Panc1 (cell line): ENCODE results near the gene CACNA2D3. TPM values are rescaled to one million over a fixed set of nuclear protein-coding genes. Genes with fewer than 3 reads are reported as not detected.

Experiments
- ATAC-seq: fragments of 200-7000 bp; cut with Tn5 transposase; 2 replicates; pipeline ENCODE4 v1.9.1; 2020; ENCODE audit warnings: mild to moderate bottlenecking, moderate library complexity
- BruUV-seq: library from RNA; stranded (reverse); fragments of 400-500 nt; replicated peaks from 2 replicates; lab custom pipeline; 2021; lab: Mats Ljungman, UMichigan
- CTCF ChIA-PET: fragments of 300-600 bp; sonication (Branson Sonifier 250); formaldehyde crosslinking; loops from one replicate; lab custom pipeline; 2022; ENCODE audit warnings: antibody characterized with exemption; lab: Charles Lee
- POLR2A ChIA-PET: fragments of 300-600 bp; sonication (Branson Sonifier 250); formaldehyde crosslinking; loops from one replicate; lab custom pipeline; 2022; ENCODE audit warnings: antibody characterized with exemption; lab: Charles Lee
- DNase-seq: peaks from one replicate; pipeline ENCODE4 v3.0.0-alpha.2; 2010; ENCODE audit warnings: low read depth, low spot score
- H3K27ac ChIP-seq: 2 replicates; pipeline ENCODE4 v1.5.1; 2011; ENCODE audit warnings: mild to moderate bottlenecking, low read length, inconsistent platforms
- H3K27me3 ChIP-seq: fragments of 200-500 bp; sonication (Bioruptor generic); 2 replicates; pipeline ENCODE4 v1.6.0; 2014; ENCODE audit warnings: low read length, inconsistent platforms; ENCODE audit not compliant: control insufficient read depth, insufficient read depth
- H3K36me3 ChIP-seq: fragments of 200-500 bp; sonication (Bioruptor generic); 2 replicates; pipeline ENCODE4 v1.5.1; 2014; ENCODE audit warnings: inconsistent platforms, mild to moderate bottlenecking, low read length, moderate library complexity; ENCODE audit not compliant: control insufficient read depth, insufficient read depth
- H3K4me1 ChIP-seq: 2 replicates; pipeline ENCODE4 v1.5.1; 2011; ENCODE audit warnings: inconsistent platforms, mild to moderate bottlenecking, low read length, moderate library complexity; ENCODE audit not compliant: control insufficient read depth, insufficient read depth
- H3K4me3 ChIP-seq, 2 experiments: 2 replicates each; pipeline ENCODE4 v1.5.1; 2011 to 2012; ENCODE audit warnings: low read depth in 2 of 2, low read length in 2 of 2, mild to moderate bottlenecking in 2 of 2, inconsistent platforms in 1 of 2, moderate library complexity in 1 of 2
- H3K9me3 ChIP-seq: fragments of 200-500 bp; sonication (Bioruptor generic); 2 replicates; pipeline ENCODE4 v1.5.1; 2014; ENCODE audit warnings: low read depth, mild to moderate bottlenecking, inconsistent platforms, low read length, moderate library complexity; ENCODE audit not compliant: control insufficient read depth, insufficient read depth
- POLR2AphosphoS5 ChIP-seq: IDR thresholded peaks from 2 replicates; pipeline ENCODE4 v1.6.1; 2012; ENCODE audit warnings: mild to moderate bottlenecking, low read depth, low read length, moderate library complexity
- SIN3A ChIP-seq: IDR thresholded peaks from 2 replicates; pipeline ENCODE4 v1.6.1; 2012; ENCODE audit warnings: low read depth, mild to moderate bottlenecking, low read length, moderate library complexity, borderline replicate concordance; ENCODE audit not compliant: insufficient read depth
- TCF7L2 ChIP-seq: IDR thresholded peaks from 2 replicates; pipeline ENCODE4 v1.6.1; 2011; ENCODE audit warnings: mild to moderate bottlenecking, low read depth, low read length, inconsistent platforms
- in situ Hi-C: cut with HindIII; loops from 2 replicates; pipeline ENCODE4 v1.10.0; 2016; ENCODE audit warnings: low sequenced_read_pairs, low pct_unique_long_range_greater_than_20kb
- intact Hi-C: fragments of 100-400 bp; cut with micrococcal nuclease; formaldehyde crosslinking; loops from one replicate; pipeline ENCODE4 v1.10.0; 2022; ENCODE audit not compliant: unreplicated experiment
- total RNA-seq: library from RNA; stranded (reverse); gene quantifications from one replicate; pipeline ENCODE4 v1.2.1, GENCODE V29; 2021; ENCODE audit not compliant: unreplicated experiment
- TF ChIP-seq, protein P1 (sequence below), 2 experiments: IDR thresholded peaks; 2 replicates each; pipeline ENCODE4 v1.6.1; 2011 to 2012; ENCODE audit warnings: low read depth in 2 of 2, control low read depth in 1 of 2, low read length in 1 of 2, mild to moderate bottlenecking in 1 of 2, moderate library complexity in 1 of 2; ENCODE audit not compliant: insufficient read depth in 1 of 2
- TF ChIP-seq, protein P2 (sequence below): fragments of 450-650 bp; IDR thresholded peaks from 2 replicates; pipeline ENCODE4 v1.5.1; 2017; ENCODE audit warnings: mild to moderate bottlenecking

CACNA2D3 gene
- total RNA-seq, 1 experiment from 2014 or later = 0.41 TPM

DNA sequence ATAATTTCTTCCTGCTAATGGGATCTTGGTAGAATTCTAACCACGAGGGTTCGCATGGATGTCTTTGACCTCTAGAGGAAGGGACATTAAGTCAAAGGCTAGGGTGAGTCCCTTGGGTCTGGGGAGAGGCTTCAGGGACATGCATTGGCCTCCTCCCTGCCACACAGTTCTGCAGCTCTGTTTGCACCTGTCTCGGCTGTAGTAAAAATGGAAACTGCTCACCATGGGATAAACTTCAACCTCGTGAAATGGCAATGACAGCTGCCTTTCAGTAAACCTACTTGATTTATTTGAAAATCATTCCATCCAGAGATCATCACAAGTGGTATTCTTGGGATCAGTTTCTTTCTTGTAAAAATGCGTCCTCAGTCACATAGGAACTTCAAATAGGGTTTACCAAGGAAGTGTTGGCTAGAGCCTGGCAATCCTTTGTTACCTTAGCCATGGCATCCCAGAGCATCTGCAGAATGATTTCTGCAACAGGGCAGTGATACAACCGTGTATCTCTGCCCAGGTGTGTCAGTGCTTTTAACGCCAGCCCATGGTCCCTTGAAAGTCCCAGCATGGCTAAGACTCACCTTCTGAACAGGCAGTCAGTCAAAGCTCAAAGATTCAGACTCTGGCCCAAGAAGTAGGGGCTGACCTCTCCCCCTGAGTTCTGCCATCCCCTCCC lies 819.5 kb downstream of the CACNA2D3 start:
- no peak for ATAC-seq
- CTCF ChIA-PET = no interaction called here
- BruUV-seq = no TSS peak

DNA sequence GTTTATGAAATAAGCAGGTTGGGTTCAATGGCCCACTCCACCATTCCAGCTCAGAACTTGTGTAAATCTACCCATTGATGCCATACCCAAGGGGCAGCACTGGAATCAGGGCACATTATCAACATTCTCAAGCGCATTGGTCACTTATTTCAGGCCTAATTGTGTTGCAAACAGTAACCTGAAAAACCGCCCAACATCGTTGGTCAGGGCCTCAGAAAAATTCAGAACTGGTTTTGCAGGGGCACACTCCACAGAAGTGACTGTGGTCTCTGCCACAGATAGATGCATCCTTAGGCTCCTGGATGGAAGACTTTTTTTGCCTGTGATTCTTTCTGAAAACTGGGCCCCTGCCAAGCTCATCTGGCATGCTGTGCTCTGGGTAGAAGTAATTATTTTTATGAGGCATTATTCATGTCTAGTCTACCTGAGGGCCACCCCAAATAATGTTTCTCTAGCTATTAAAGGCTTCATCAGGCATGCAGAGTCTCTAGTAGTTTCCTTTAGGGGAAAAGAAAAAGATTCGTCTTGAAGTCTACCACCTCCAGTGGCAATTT lies 827.2 kb downstream of the CACNA2D3 start:
- ATAC-seq = no peak
- Histone ChIP-seq H3K4me3 (no peak overlapping the region), H3K36me3 (no peaks in the 10 kb centered on the region), H3K9me3 (no peaks in the 10 kb centered on the region), H3K27ac (no peak overlapping the region), H3K27me3 (no peaks in the 10 kb centered on the region), H3K4me1 (no peaks in the 10 kb centered on the region; the same call in 1 of the 2 replicates)
- no TSS peak for BruUV-seq
- in situ Hi-C loops = no loop called here
- CTCF ChIA-PET = no interaction called here
- POLR2A ChIA-PET = no interaction called here
- no peak for DNase-seq
- intact Hi-C loops = no loop called here
- TF ChIP-seq, protein P1, sequence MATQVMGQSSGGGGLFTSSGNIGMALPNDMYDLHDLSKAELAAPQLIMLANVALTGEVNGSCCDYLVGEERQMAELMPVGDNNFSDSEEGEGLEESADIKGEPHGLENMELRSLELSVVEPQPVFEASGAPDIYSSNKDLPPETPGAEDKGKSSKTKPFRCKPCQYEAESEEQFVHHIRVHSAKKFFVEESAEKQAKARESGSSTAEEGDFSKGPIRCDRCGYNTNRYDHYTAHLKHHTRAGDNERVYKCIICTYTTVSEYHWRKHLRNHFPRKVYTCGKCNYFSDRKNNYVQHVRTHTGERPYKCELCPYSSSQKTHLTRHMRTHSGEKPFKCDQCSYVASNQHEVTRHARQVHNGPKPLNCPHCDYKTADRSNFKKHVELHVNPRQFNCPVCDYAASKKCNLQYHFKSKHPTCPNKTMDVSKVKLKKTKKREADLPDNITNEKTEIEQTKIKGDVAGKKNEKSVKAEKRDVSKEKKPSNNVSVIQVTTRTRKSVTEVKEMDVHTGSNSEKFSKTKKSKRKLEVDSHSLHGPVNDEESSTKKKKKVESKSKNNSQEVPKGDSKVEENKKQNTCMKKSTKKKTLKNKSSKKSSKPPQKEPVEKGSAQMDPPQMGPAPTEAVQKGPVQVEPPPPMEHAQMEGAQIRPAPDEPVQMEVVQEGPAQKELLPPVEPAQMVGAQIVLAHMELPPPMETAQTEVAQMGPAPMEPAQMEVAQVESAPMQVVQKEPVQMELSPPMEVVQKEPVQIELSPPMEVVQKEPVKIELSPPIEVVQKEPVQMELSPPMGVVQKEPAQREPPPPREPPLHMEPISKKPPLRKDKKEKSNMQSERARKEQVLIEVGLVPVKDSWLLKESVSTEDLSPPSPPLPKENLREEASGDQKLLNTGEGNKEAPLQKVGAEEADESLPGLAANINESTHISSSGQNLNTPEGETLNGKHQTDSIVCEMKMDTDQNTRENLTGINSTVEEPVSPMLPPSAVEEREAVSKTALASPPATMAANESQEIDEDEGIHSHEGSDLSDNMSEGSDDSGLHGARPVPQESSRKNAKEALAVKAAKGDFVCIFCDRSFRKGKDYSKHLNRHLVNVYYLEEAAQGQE (IDR thresholded peaks at IDR 0.05; ENCODE audit: insufficient read depth in 1 of 2, low read depth in 2 of 2, low read length in 1 of 2) = no peak
- TF ChIP-seq TCF7L2 (no peak), SIN3A (no peak)
- TF ChIP-seq, protein P2, sequence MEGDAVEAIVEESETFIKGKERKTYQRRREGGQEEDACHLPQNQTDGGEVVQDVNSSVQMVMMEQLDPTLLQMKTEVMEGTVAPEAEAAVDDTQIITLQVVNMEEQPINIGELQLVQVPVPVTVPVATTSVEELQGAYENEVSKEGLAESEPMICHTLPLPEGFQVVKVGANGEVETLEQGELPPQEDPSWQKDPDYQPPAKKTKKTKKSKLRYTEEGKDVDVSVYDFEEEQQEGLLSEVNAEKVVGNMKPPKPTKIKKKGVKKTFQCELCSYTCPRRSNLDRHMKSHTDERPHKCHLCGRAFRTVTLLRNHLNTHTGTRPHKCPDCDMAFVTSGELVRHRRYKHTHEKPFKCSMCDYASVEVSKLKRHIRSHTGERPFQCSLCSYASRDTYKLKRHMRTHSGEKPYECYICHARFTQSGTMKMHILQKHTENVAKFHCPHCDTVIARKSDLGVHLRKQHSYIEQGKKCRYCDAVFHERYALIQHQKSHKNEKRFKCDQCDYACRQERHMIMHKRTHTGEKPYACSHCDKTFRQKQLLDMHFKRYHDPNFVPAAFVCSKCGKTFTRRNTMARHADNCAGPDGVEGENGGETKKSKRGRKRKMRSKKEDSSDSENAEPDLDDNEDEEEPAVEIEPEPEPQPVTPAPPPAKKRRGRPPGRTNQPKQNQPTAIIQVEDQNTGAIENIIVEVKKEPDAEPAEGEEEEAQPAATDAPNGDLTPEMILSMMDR = no peak

More for the DNA sequence above, 819.5 kb downstream of the CACNA2D3 start:
- Histone ChIP-seq H3K4me1 (no peaks in the 10 kb centered on the region; the same call in 1 of the 2 replicates), H3K27me3 (no peaks in the 10 kb centered on the region), H3K36me3 (no peaks in the 10 kb centered on the region), H3K9me3 (no peaks in the 10 kb centered on the region), H3K27ac (no peak overlapping the region), H3K4me3 (no peak overlapping the region)
- intact Hi-C loops = no loop called here
- DNase-seq = no peak
- POLR2A ChIA-PET = no interaction called here
- TF ChIP-seq SIN3A = no peak
- TF ChIP-seq, protein P1 (IDR thresholded peaks at IDR 0.05; ENCODE audit: insufficient read depth in 1 of 2, low read depth in 2 of 2, low read length in 1 of 2) = no peak
- TF ChIP-seq TCF7L2 = no peak
- TF ChIP-seq, protein P2 = no peak
- TF ChIP-seq POLR2AphosphoS5 = no peak
- in situ Hi-C loops = no loop called here
